A673 (cell line): ENCODE data around the gene TADA2A. TPM values are rescaled to one million over a fixed set of nuclear protein-coding genes. Genes with fewer than 3 reads are reported as not detected.

Experiments
- BruUV-seq: library from RNA; stranded (reverse); fragments of 400-500 nt; replicated peaks from 2 replicates; lab custom pipeline; 2021; lab: Mats Ljungman, UMichigan
- CTCF ChIA-PET: fragments of 300-600 bp; sonication (Branson Sonifier 250); formaldehyde crosslinking; loops from one replicate; lab custom pipeline; 2022; ENCODE audit warnings: antibody characterized with exemption; lab: Charles Lee
- POLR2A ChIA-PET: fragments of 300-600 bp; sonication (Branson Sonifier 250); formaldehyde crosslinking; loops from one replicate; lab custom pipeline; 2022; ENCODE audit warnings: antibody characterized with exemption; ENCODE audit not compliant: low non-redundant PET; lab: Charles Lee
- DNase-seq: peaks from one replicate; pipeline ENCODE4 v3.0.0-alpha.2; 2015; ENCODE audit warnings: low spot score
- H3K27ac ChIP-seq: fragments of 200-600 bp; sonication (generic); 2 replicates; pipeline ENCODE4 v1.5.1; 2016; ENCODE audit warnings: mixed run types, low read depth, mild to moderate bottlenecking, mixed read lengths, antibody characterized with exemption, low read length; ENCODE audit not compliant: poor library complexity, severe bottlenecking
- H3K27me3 ChIP-seq: fragments of 200-600 bp; sonication (generic); replicated peaks from 2 replicates; pipeline ENCODE4 v1.6.1; 2017; ENCODE audit warnings: mixed run types, low read depth, mild to moderate bottlenecking, mixed read lengths, antibody characterized with exemption, low read length; ENCODE audit not compliant: insufficient read depth, poor library complexity
- H3K36me3 ChIP-seq: fragments of 200-600 bp; sonication (generic); 2 replicates; pipeline ENCODE4 v1.6.1; 2016; ENCODE audit warnings: mixed run types, mild to moderate bottlenecking, mixed read lengths, antibody characterized with exemption, low read length; ENCODE audit not compliant: insufficient read depth, poor library complexity, severe bottlenecking
- H3K4me1 ChIP-seq: fragments of 200-600 bp; sonication (generic); 2 replicates; pipeline ENCODE4 v1.6.1; 2017; ENCODE audit warnings: mixed run types, mild to moderate bottlenecking, mixed read lengths, antibody characterized with exemption, low read length; ENCODE audit not compliant: insufficient read depth, poor library complexity, severe bottlenecking
- H3K4me3 ChIP-seq: fragments of 200-600 bp; sonication (generic); 2 replicates; pipeline ENCODE4 v1.5.1; 2016; ENCODE audit warnings: low read depth, mixed run types, mild to moderate bottlenecking, mixed read lengths, low read length; ENCODE audit not compliant: poor library complexity, severe bottlenecking
- H3K9me3 ChIP-seq: fragments of 200-600 bp; sonication (generic); 2 replicates; pipeline ENCODE4 v1.6.1; 2016; ENCODE audit warnings: mixed run types, low read depth, mild to moderate bottlenecking, mixed read lengths, antibody characterized with exemption, low read length; ENCODE audit not compliant: poor library complexity, severe bottlenecking
- EZH2 ChIP-seq: fragments of 200-600 bp; sonication (generic); IDR thresholded peaks from 2 replicates; pipeline ENCODE4 v1.6.1; 2017; ENCODE audit warnings: borderline replicate concordance, low read depth, mild to moderate bottlenecking, mixed read lengths, antibody characterized with exemption, low read length; ENCODE audit not compliant: poor library complexity, severe bottlenecking
- intact Hi-C: fragments of 100-400 bp; cut with micrococcal nuclease; formaldehyde crosslinking; loops from one replicate; pipeline ENCODE4 v1.10.0; 2022; ENCODE audit not compliant: unreplicated experiment
- total RNA-seq: library from RNA; stranded (reverse); gene quantifications from 2 replicates; pipeline ENCODE4 v1.2.3, GENCODE V29; 2021
- TF ChIP-seq, protein P1 (sequence below): fragments of 300-800, 200-600 bp; sonication (generic); conservative IDR thresholded peaks from 2 replicates; pipeline ENCODE4 v1.5.1; 2017; ENCODE audit warnings: low read depth, mild to moderate bottlenecking, antibody characterized with exemption, low read length, moderate library complexity, mixed read lengths

TADA2A gene
- total RNA-seq, 1 experiment from 2014 or later = 17.9 TPM

GRCh38 chr17:37429453-37429852, 22.8 kb downstream of the TADA2A start:
- TF ChIP-seq, protein P1, sequence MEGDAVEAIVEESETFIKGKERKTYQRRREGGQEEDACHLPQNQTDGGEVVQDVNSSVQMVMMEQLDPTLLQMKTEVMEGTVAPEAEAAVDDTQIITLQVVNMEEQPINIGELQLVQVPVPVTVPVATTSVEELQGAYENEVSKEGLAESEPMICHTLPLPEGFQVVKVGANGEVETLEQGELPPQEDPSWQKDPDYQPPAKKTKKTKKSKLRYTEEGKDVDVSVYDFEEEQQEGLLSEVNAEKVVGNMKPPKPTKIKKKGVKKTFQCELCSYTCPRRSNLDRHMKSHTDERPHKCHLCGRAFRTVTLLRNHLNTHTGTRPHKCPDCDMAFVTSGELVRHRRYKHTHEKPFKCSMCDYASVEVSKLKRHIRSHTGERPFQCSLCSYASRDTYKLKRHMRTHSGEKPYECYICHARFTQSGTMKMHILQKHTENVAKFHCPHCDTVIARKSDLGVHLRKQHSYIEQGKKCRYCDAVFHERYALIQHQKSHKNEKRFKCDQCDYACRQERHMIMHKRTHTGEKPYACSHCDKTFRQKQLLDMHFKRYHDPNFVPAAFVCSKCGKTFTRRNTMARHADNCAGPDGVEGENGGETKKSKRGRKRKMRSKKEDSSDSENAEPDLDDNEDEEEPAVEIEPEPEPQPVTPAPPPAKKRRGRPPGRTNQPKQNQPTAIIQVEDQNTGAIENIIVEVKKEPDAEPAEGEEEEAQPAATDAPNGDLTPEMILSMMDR = no peak
- no peak for TF ChIP-seq EZH2
- Histone ChIP-seq H3K4me1 (no peaks in the 10 kb centered on the region), H3K9me3 (no peaks in the 10 kb centered on the region), H3K27me3 (no peaks in the 10 kb centered on the region), H3K4me3 (no peak overlapping the region), H3K27ac (no peak overlapping the region), H3K36me3 (peaks cover 21% of the 10 kb centered on the region)
- POLR2A ChIA-PET = no interaction called here
- intact Hi-C loops = no loop called here
- DNase-seq = no peak
- no TSS peak for BruUV-seq
- CTCF ChIA-PET = no interaction called here

DNA sequence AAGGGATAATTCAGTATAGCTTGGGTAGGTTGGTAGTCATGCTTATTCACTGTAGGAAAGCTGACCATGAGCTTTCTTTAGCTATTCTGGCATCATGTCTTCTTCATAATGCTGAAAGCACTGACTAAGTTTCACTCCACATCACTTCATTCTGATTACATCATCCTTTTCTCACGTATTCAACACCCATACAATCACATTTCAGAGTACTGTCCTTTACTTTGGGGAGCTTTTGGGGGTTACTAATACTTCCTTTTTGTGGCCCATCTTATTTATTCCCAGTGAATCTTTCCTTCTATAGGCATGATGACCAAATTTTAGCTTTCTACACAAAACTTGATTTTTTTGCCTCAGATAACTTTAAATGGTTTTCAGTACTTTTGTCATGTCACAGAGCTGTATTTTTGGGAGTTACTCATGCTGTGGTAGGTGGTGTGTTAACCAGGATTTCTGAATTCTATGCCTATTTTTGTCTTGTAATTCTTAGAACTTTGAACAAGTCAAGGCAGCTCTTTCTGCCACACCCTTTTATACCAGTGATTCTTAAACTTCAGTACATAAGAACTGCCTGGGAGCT, 23.5 kb downstream of the TADA2A start:
- no peaks in the 10 kb centered on the region for H3K4me1 ChIP-seq
- DNase-seq = no peak
- no peak overlapping the region for H3K4me3 ChIP-seq
- ChIA-PET POLR2A (no interaction called here), CTCF (no interaction called here)
- H3K27me3 ChIP-seq = no peaks in the 10 kb centered on the region
- peaks cover 18% of the 10 kb centered on the region for H3K36me3 ChIP-seq
- H3K9me3 ChIP-seq = no peaks in the 10 kb centered on the region
- intact Hi-C loops = no loop called here
- BruUV-seq = no TSS peak
- TF ChIP-seq, protein P1 = no peak
- TF ChIP-seq EZH2 = no peak
- H3K27ac ChIP-seq = no peak overlapping the region

DNA sequence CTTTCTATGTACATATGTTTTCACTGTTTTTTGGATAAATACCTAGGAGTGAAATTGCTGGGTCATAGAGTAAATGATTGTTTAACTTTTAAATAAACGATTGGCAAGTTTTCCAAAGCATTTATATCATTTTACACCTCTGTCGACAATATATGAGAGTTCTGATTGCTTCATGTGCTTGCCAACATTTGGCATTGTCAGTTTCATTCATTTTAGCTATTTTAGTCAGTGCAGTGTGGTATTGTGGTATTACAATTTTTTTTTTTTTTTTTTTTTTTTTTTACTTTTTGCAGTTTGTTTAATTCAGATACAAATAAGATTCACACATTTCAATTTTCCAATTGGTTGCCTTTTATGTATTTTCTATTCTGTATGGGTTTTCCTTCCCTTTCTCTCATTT, 26.0 kb downstream of the TADA2A start:
- intact Hi-C loops = no loop called here
- H3K4me1 ChIP-seq = no peaks in the 10 kb centered on the region
- ChIA-PET CTCF (no interaction called here), POLR2A (interaction anchor here (0.6 kb wide), 1 partner anchor 68 kb away, joined by 4 read pairs; no protein-coding TSS in a partner anchor)
- BruUV-seq = no TSS peak
- TF ChIP-seq, protein P1 = no peak
- no peak for TF ChIP-seq EZH2
- peaks cover 6% of the 10 kb centered on the region for H3K36me3 ChIP-seq
- no peak for DNase-seq
- H3K27me3 ChIP-seq = no peaks in the 10 kb centered on the region
- H3K27ac ChIP-seq = no peak overlapping the region
- no peaks in the 10 kb centered on the region for H3K9me3 ChIP-seq
- H3K4me3 ChIP-seq = no peak overlapping the region
